Loucy (cell line): ENCODE measurements around the gene TJP1.
A peak's percentile ranks its signal among the peaks of the same experiment; 100 is the strongest.

Experiments used
- H2AFZ ChIP-seq: fragments of 200-600 bp; sonication (generic); 2 replicates; pipeline ENCODE4 v1.6.0; 2016; ENCODE audit warnings: antibody characterized with exemption, mild to moderate bottlenecking, low read length, moderate library complexity
- H3F3A ChIP-seq: fragments of 200-600 bp; 2 replicates; pipeline ENCODE4 v1.6.0; 2016; ENCODE audit warnings: antibody characterized with exemption, low read depth, mild to moderate bottlenecking
- H3K27me3 ChIP-seq: fragments of 200-600 bp; sonication (generic); 2 replicates; pipeline ENCODE4 v1.6.1; 2014; ENCODE audit warnings: low read length, mild to moderate bottlenecking; ENCODE audit not compliant: insufficient read depth, poor library complexity, severe bottlenecking
- H3K36me3 ChIP-seq: fragments of 200-600 bp; sonication (generic); 2 replicates; pipeline ENCODE4 v1.6.1; 2016; ENCODE audit warnings: low read length; ENCODE audit not compliant: insufficient read depth
- H3K4me1 ChIP-seq: fragments of 200-600 bp; sonication (generic); 2 replicates; pipeline ENCODE4 v1.5.1; 2014; ENCODE audit warnings: low read length, mild to moderate bottlenecking; ENCODE audit not compliant: insufficient read depth, poor library complexity, severe bottlenecking
- H3K4me2 ChIP-seq: fragments of 200-600 bp; sonication (generic); 2 replicates; pipeline ENCODE4 v1.6.0; 2014; ENCODE audit warnings: antibody characterized with exemption, low read length, low read depth, mild to moderate bottlenecking; ENCODE audit not compliant: poor library complexity, severe bottlenecking
- H3K4me3 ChIP-seq: fragments of 200-600 bp; sonication (generic); 2 replicates; pipeline ENCODE4 v1.5.1; 2014; ENCODE audit warnings: low read length, mild to moderate bottlenecking, mixed read lengths; ENCODE audit not compliant: poor library complexity, severe bottlenecking
- H3K79me2 ChIP-seq: fragments of 200-600 bp; sonication (generic); 2 replicates; pipeline ENCODE4 v1.6.1; 2014; ENCODE audit warnings: low read length; ENCODE audit not compliant: insufficient read depth
- H3K9ac ChIP-seq: fragments of 200-600 bp; sonication (generic); 2 replicates; pipeline ENCODE4 v1.6.0; 2014; ENCODE audit warnings: mild to moderate bottlenecking, low read depth, low read length, moderate library complexity; ENCODE audit not compliant: poor library complexity, severe bottlenecking
- H3K9me2 ChIP-seq: fragments of 200-600 bp; sonication (generic); replicated peaks from 2 replicates; pipeline ENCODE4 v1.6.1; 2016; ENCODE audit warnings: low read depth, low read length, mixed read lengths
- H3K9me3 ChIP-seq: fragments of 200-600 bp; sonication (generic); 2 replicates; pipeline ENCODE4 v1.6.1; 2014; ENCODE audit warnings: mild to moderate bottlenecking, antibody characterized with exemption, low read length, low read depth; ENCODE audit not compliant: insufficient read depth
- H4K20me1 ChIP-seq: fragments of 200-600 bp; sonication (generic); 2 replicates; pipeline ENCODE4 v1.6.0; 2014; ENCODE audit warnings: antibody characterized with exemption, low read length, mild to moderate bottlenecking; ENCODE audit not compliant: insufficient read depth, poor library complexity, severe bottlenecking
- CTCF ChIP-seq: fragments of 200-600 bp; sonication (generic); conservative IDR thresholded peaks from 2 replicates; pipeline ENCODE4 v1.5.1; 2014; ENCODE audit warnings: mild to moderate bottlenecking, antibody characterized with exemption, low read length
- EZH2phosphoT487 ChIP-seq: fragments of 200-600 bp; IDR thresholded peaks from 2 replicates; pipeline ENCODE4 v1.6.1; 2018; ENCODE audit warnings: antibody characterized with exemption, mild to moderate bottlenecking, moderate library complexity, borderline replicate concordance

The TJP1 gene

GRCh38 chr15:29805043-29805707 is 17.1 kb downstream of the TJP1 start:
- H3K27me3 ChIP-seq: peaks cover 50% of the 10 kb centered on the region
- H4K20me1 ChIP-seq: no peaks in the 10 kb centered on the region
- no peaks in the 10 kb centered on the region for H3K79me2 ChIP-seq
- H3K36me3 ChIP-seq: no peaks in the 10 kb centered on the region
- no peak overlapping the region for H2AFZ ChIP-seq
- H3K9me3 ChIP-seq: no peaks in the 10 kb centered on the region
- TF ChIP-seq EZH2phosphoT487: no peak
- no peak for TF ChIP-seq CTCF
- no peak overlapping the region for H3K9ac ChIP-seq
- no peaks in the 10 kb centered on the region for H3K4me1 ChIP-seq
- no peaks in the 10 kb centered on the region for H3F3A ChIP-seq
- no peak overlapping the region for H3K4me3 ChIP-seq
- no peaks in the 10 kb centered on the region for H3K9me2 ChIP-seq
- H3K4me2 ChIP-seq: no peak overlapping the region

GRCh38 chr15:29802411-29802810 is 19.9 kb downstream of the TJP1 start:
- Histone ChIP-seq H2AFZ (no peak overlapping the region), H3K79me2 (no peaks in the 10 kb centered on the region), H3K9me3 (no peaks in the 10 kb centered on the region), H3K36me3 (no peaks in the 10 kb centered on the region), H3K4me3 (no peak overlapping the region), H3F3A (no peaks in the 10 kb centered on the region), H3K4me2 (no peak overlapping the region), H4K20me1 (no peaks in the 10 kb centered on the region), H3K9ac (no peak overlapping the region), H3K27me3 (peaks cover 46% of the 10 kb centered on the region), H3K9me2 (no peaks in the 10 kb centered on the region), H3K4me1 (no peaks in the 10 kb centered on the region)
- TF ChIP-seq CTCF (no peak), EZH2phosphoT487 (no peak)

GRCh38 chr15:29800491-29801366 is 21.5 kb downstream of the TJP1 start:
- H3K27me3 ChIP-seq: peaks cover 30% of the 10 kb centered on the region
- TF ChIP-seq CTCF (no peak), EZH2phosphoT487 (no peak)
- no peak overlapping the region for H3K4me3 ChIP-seq
- peak overlapping the region; percentile 2 for H3K4me2 ChIP-seq
- H3F3A ChIP-seq: no peaks in the 10 kb centered on the region
- no peaks in the 10 kb centered on the region for H3K4me1 ChIP-seq
- no peaks in the 10 kb centered on the region for H3K9me2 ChIP-seq
- peak overlapping the region; percentile 64; the same call in 1 of the 2 replicates for H2AFZ ChIP-seq
- H3K9ac ChIP-seq: no peak overlapping the region
- H4K20me1 ChIP-seq: no peaks in the 10 kb centered on the region
- no peaks in the 10 kb centered on the region for H3K9me3 ChIP-seq
- H3K36me3 ChIP-seq: no peaks in the 10 kb centered on the region
- no peaks in the 10 kb centered on the region for H3K79me2 ChIP-seq
